ENCODE measurements around the gene HSDL2.

DNA sequence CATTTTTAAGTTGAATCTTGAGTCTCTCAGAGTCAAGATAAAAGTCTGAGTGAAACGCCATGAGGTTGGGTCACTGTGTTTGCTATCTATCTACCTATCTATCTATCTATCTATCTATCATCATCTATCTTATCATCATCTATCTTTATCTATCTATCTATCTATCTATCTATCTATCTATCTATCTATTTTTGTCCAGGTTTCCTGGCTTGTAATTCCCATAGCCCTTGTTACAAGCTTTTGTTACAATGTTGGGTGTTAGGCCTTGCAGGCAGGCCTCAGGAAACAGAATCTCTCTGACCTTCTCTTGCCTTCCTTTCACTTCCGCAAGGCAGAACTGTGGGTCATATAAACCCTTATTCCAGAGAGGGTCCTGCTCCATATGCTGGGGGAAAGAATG is 94.1 kb downstream of the HSDL2 start:
- TF ChIP-seq GATA2 (IDR thresholded peaks at IDR 0.05; ENCODE audit: low read depth, low read length): no peak
- TF ChIP-seq GATA3 (IDR thresholded peaks at IDR 0.05; ENCODE audit: low read depth, low read length): no peak
